HS-5 (cell line): ENCODE data around the gene SLC25A36.

Experiments
- DNase-seq: peaks from one replicate; pipeline ENCODE4 v3.0.0-alpha.2; 2012; ENCODE audit warnings: low read depth

SLC25A36 gene

GRCh38 chr3:140941434-140942220 lies at the start of gene SLC25A36:
SLC25A36 (plus strand) TSS chr3:140941836; CDS start chr3:140942055, 219 bp downstream.
- DNase-seq, result peak; percentile 93

- DNase-seq, result no peak
Observed at GRCh38 chr3:140896997-140897396, 44.6 kb upstream of the SLC25A36 start.

GRCh38 chr3:140898340-140899180 lies 43.1 kb upstream of the SLC25A36 start:
- DNase-seq, result peak; percentile 71

GRCh38 chr3:140899363-140899762 lies 42.3 kb upstream of the SLC25A36 start:
- DNase-seq, result no peak

- DNase-seq, result no peak
Observed at GRCh38 chr3:140902791-140903190, 38.8 kb upstream of the SLC25A36 start.

- DNase-seq, result no peak
Observed at GRCh38 chr3:140903196-140903595, 38.4 kb upstream of the SLC25A36 start.

GRCh38 chr3:140904521-140904920 lies 37.1 kb upstream of the SLC25A36 start:
- DNase-seq, result no peak

GRCh38 chr3:140905559-140905958 lies 36.1 kb upstream of the SLC25A36 start:
- DNase-seq, result no peak

GRCh38 chr3:140906785-140907184 lies 34.9 kb upstream of the SLC25A36 start:
- DNase-seq, result no peak

- no peak for DNase-seq
Observed at GRCh38 chr3:140910860-140911259, 30.8 kb upstream of the SLC25A36 start.

- DNase-seq, result no peak
Observed at GRCh38 chr3:140911822-140912221, 29.8 kb upstream of the SLC25A36 start.

- no peak for DNase-seq
Observed at GRCh38 chr3:140913728-140914127, 27.9 kb upstream of the SLC25A36 start.

- DNase-seq, result no peak
Observed at GRCh38 chr3:140914384-140914945, 27.2 kb upstream of the SLC25A36 start.

GRCh38 chr3:140916603-140917002 lies 25.0 kb upstream of the SLC25A36 start:
- DNase-seq, result no peak

- no peak for DNase-seq
Observed at GRCh38 chr3:140917772-140918171, 23.9 kb upstream of the SLC25A36 start.

- no peak for DNase-seq
Observed at GRCh38 chr3:140920029-140920428, 21.6 kb upstream of the SLC25A36 start.

GRCh38 chr3:140922634-140923033 lies 19.0 kb upstream of the SLC25A36 start:
- DNase-seq, result no peak

- DNase-seq, result no peak
Observed at GRCh38 chr3:140924097-140924873, 17.4 kb upstream of the SLC25A36 start.

GRCh38 chr3:140927279-140928069 lies 14.2 kb upstream of the SLC25A36 start:
- no peak for DNase-seq

GRCh38 chr3:140929446-140929845 lies 12.2 kb upstream of the SLC25A36 start:
- DNase-seq, result no peak

- DNase-seq, result no peak
Observed at GRCh38 chr3:140931016-140931454, 10.6 kb upstream of the SLC25A36 start.
